H1 (cell line): Measurements from ENCODE around the gene MSI2. TPM values are rescaled to one million over a fixed set of nuclear protein-coding genes. Genes with fewer than 3 reads are reported as not detected.

ENCODE experiments used
- CTCF ChIA-PET: fragments of 300-600 bp; sonication (Branson Sonifier 250); formaldehyde crosslinking; loops from one replicate; lab custom pipeline; 2021; ENCODE audit not compliant: partially characterized antibody; lab: Charles Lee
- POLR2A ChIA-PET: fragments of 300-600 bp; sonication (Branson Sonifier 250); formaldehyde crosslinking; loops from one replicate; lab custom pipeline; 2021; ENCODE audit warnings: inconsistent platforms; ENCODE audit not compliant: partially characterized antibody; lab: Charles Lee
- DNase-seq, 2 experiments: peaks; one replicate each; pipeline versions ENCODE4 v3.0.0 to v3.0.0-alpha.2; 2010 to 2022; ENCODE audit warnings: low spot score in 2 of 2, low read depth in 1 of 2, mixed read lengths in 1 of 2
- FAIRE-seq: peaks from 2 replicates; lab custom pipeline; 2011; peaks lifted over from hg19 to GRCh38; lab: Jason Lieb, UNC
- H2AFZ ChIP-seq: 2 replicates; pipeline ENCODE4 v1.8.1; 2012; ENCODE audit warnings: low read length, inconsistent platforms
- H2AK5ac ChIP-seq: 2 replicates; pipeline ENCODE4 v1.6.1; 2013; ENCODE audit warnings: low read depth, low read length
- H2BK120ac ChIP-seq: replicated peaks from 2 replicates; pipeline ENCODE3; 2013; ENCODE audit warnings: low read depth, low read length, inconsistent platforms
- H2BK12ac ChIP-seq: 2 replicates; pipeline ENCODE4 v1.6.1; 2013; ENCODE audit warnings: low read depth, low read length
- H2BK15ac ChIP-seq: 2 replicates; pipeline ENCODE4 v1.6.1; 2013; ENCODE audit warnings: low read length
- H2BK20ac ChIP-seq: 2 replicates; pipeline ENCODE4 v1.6.1; 2013; ENCODE audit warnings: low read length
- H2BK5ac ChIP-seq: 2 replicates; pipeline ENCODE4 v1.6.1; 2013; ENCODE audit warnings: low read depth, low read length
- H3K14ac ChIP-seq: 2 replicates; pipeline ENCODE4 v1.6.1; 2013; ENCODE audit warnings: inconsistent platforms; ENCODE audit not compliant: insufficient read length
- H3K18ac ChIP-seq: 2 replicates; pipeline ENCODE4 v1.6.1; 2013; ENCODE audit warnings: low read length; ENCODE audit errors: extremely low read depth
- H3K23ac ChIP-seq: 2 replicates; pipeline ENCODE4 v1.6.1; 2013; ENCODE audit warnings: inconsistent platforms; ENCODE audit not compliant: insufficient read length
- H3K23me2 ChIP-seq: 2 replicates; pipeline ENCODE4 v1.6.1; 2013; ENCODE audit warnings: low read depth, low read length
- H3K27ac ChIP-seq: 2 replicates; pipeline ENCODE4 v1.6.1; 2011; ENCODE audit warnings: low read depth, low read length, inconsistent platforms
- H3K27me3 ChIP-seq, 4 experiments: replicated peaks in 1 of 4; 1 replicate in 1 of 4; 2 replicates in 3 of 4; pipeline versions ENCODE4 v1.6.1 to v1.8.1; 2011 to 2013; ENCODE audit warnings: low read length in 3 of 4, mild to moderate bottlenecking in 3 of 4, inconsistent platforms in 2 of 4, mixed read lengths in 2 of 4, moderate library complexity in 1 of 4; ENCODE audit not compliant: control insufficient read depth in 3 of 4, insufficient read depth in 3 of 4; ENCODE audit errors: extremely low read depth in 1 of 4
- H3K36me3 ChIP-seq, 4 experiments: 2 replicates each; pipeline versions ENCODE4 v1.6.1 to v1.8.1; 2011 to 2013; ENCODE audit warnings: mild to moderate bottlenecking in 4 of 4, low read length in 3 of 4, moderate library complexity in 2 of 4, control low read depth in 1 of 4, inconsistent platforms in 1 of 4; ENCODE audit not compliant: insufficient read depth in 4 of 4, control insufficient read depth in 2 of 4
- H3K4ac ChIP-seq: replicated peaks from 2 replicates; pipeline ENCODE3; 2013; ENCODE audit warnings: low read length, low read depth, mixed read lengths, inconsistent platforms; ENCODE audit not compliant: insufficient read length
- H3K4me1 ChIP-seq, 4 experiments: replicated peaks in 1 of 4; 1 replicate in 1 of 4; 2 replicates in 3 of 4; pipeline versions ENCODE4 v1.6.1 to v1.8.1; 2011 to 2013; ENCODE audit warnings: low read length in 3 of 4, inconsistent platforms in 2 of 4, mixed read lengths in 1 of 4; ENCODE audit not compliant: insufficient read depth in 4 of 4, control insufficient read depth in 3 of 4
- H3K4me2 ChIP-seq, 2 experiments: 2 replicates each; pipeline versions ENCODE4 v1.6.1 to v1.8.1; 2011 to 2013; ENCODE audit warnings: low read depth in 2 of 2, low read length in 2 of 2, control low read depth in 1 of 2, inconsistent platforms in 1 of 2, mild to moderate bottlenecking in 1 of 2; ENCODE audit not compliant: insufficient read depth in 1 of 2
- H3K4me3 ChIP-seq, 4 experiments: fragments of 200-600, 300-600 bp in 1 of 4; sonication (generic), shearing (Covaris generic), sonication (Bioruptor Twin) in 1 of 4; 2 replicates each; pipeline versions ENCODE4 v1.5.1 to v1.8.1; 2011 to 2016; ENCODE audit warnings: low read length in 4 of 4, low read depth in 3 of 4, control low read depth in 2 of 4, inconsistent platforms in 2 of 4, mild to moderate bottlenecking in 2 of 4, mixed read lengths in 1 of 4, moderate library complexity in 1 of 4; ENCODE audit not compliant: insufficient read depth in 2 of 4; ENCODE audit errors: extremely low read depth in 1 of 4
- H3K56ac ChIP-seq: replicated peaks from 2 replicates; pipeline ENCODE3; 2013; ENCODE audit warnings: low read depth, mild to moderate bottlenecking, mixed read lengths, low read length, inconsistent platforms; ENCODE audit not compliant: insufficient read length
- H3K79me1 ChIP-seq: 2 replicates; pipeline ENCODE4 v1.6.1; 2013; ENCODE audit warnings: low read depth, low read length, control low read depth
- H3K79me2 ChIP-seq, 2 experiments: 2 replicates each; pipeline versions ENCODE4 v1.6.1 to v1.8.1; 2012 to 2013; ENCODE audit warnings: low read length in 2 of 2, mild to moderate bottlenecking in 2 of 2, inconsistent platforms in 1 of 2; ENCODE audit not compliant: insufficient read depth in 2 of 2, control insufficient read depth in 1 of 2
- H3K9ac ChIP-seq, 4 experiments: replicated peaks in 1 of 4; 1 replicate in 1 of 4; 2 replicates in 3 of 4; pipeline versions ENCODE4 v1.6.1 to v1.8.1; 2011 to 2013; ENCODE audit warnings: low read depth in 3 of 4, low read length in 3 of 4, control low read depth in 2 of 4, mild to moderate bottlenecking in 2 of 4, moderate library complexity in 2 of 4, inconsistent platforms in 1 of 4; ENCODE audit errors: extremely low read depth in 1 of 4
- H3K9me3 ChIP-seq, 2 experiments: 2 replicates each; pipeline versions ENCODE4 v1.6.1 to v1.8.1; 2012 to 2013; ENCODE audit warnings: mild to moderate bottlenecking in 2 of 2, moderate library complexity in 2 of 2, control low read depth in 1 of 2, inconsistent platforms in 1 of 2, low read depth in 1 of 2, low read length in 1 of 2, mixed read lengths in 1 of 2; ENCODE audit not compliant: insufficient read depth in 2 of 2
- H4K20me1 ChIP-seq, 2 experiments: replicated peaks in 1 of 2; 2 replicates each; pipeline versions ENCODE3 to v1.8.1; 2011 to 2013; ENCODE audit warnings: inconsistent platforms in 2 of 2, low read length in 2 of 2, mild to moderate bottlenecking in 1 of 2; ENCODE audit not compliant: insufficient read depth in 2 of 2, control insufficient read depth in 1 of 2
- H4K5ac ChIP-seq: 2 replicates; pipeline ENCODE4 v1.6.1; 2013; ENCODE audit warnings: low read length, low read depth, mixed read lengths, inconsistent platforms; ENCODE audit not compliant: insufficient read length
- H4K8ac ChIP-seq: 2 replicates; pipeline ENCODE4 v1.8.0; 2013; ENCODE audit warnings: mild to moderate bottlenecking, moderate library complexity, low read length, inconsistent platforms; ENCODE audit not compliant: insufficient read depth; ENCODE audit errors: extremely low read depth
- H4K91ac ChIP-seq: replicated peaks from 2 replicates; pipeline ENCODE3; 2013; ENCODE audit warnings: low read length, mixed read lengths, inconsistent platforms; ENCODE audit not compliant: insufficient read length
- CHD2 ChIP-seq: IDR thresholded peaks from 2 replicates; pipeline ENCODE4 v1.6.1; 2012; ENCODE audit warnings: low read length, improper control_type of control experiment
- CREB1 ChIP-seq: IDR thresholded peaks from 2 replicates; pipeline ENCODE4 v1.6.1; 2012; ENCODE audit warnings: inconsistent platforms
- GABPA ChIP-seq: IDR thresholded peaks from 2 replicates; pipeline ENCODE4 v1.6.1; 2011; ENCODE audit warnings: mild to moderate bottlenecking, low read length, moderate library complexity, borderline replicate concordance; ENCODE audit not compliant: insufficient read depth
- MAFK ChIP-seq: IDR thresholded peaks from 2 replicates; pipeline ENCODE4 v1.6.1; 2012; ENCODE audit warnings: low read depth, mild to moderate bottlenecking, improper control_type of control experiment, low read length
- NRF1 ChIP-seq: IDR thresholded peaks from 2 replicates; pipeline ENCODE4 v1.6.1; 2011; ENCODE audit warnings: mild to moderate bottlenecking, low read depth, low read length, improper control_type of control experiment
- POLR2AphosphoS5 ChIP-seq: IDR thresholded peaks from 2 replicates; pipeline ENCODE4 v1.6.1; 2011; ENCODE audit warnings: low read depth, low read length
- SAP30 ChIP-seq: fragments of 300-600 bp; sonication (generic); IDR thresholded peaks from 2 replicates; pipeline ENCODE4 v1.7.1; 2012; ENCODE audit warnings: low read length, moderate library complexity, mild to moderate bottlenecking, inconsistent platforms; ENCODE audit not compliant: insufficient read depth, insufficient replicate concordance
- SP1 ChIP-seq: IDR thresholded peaks from 2 replicates; pipeline ENCODE4 v1.6.1; 2011; ENCODE audit warnings: low read depth, low read length
- SUZ12 ChIP-seq: fragments of 200-600 bp; sonication (generic); IDR thresholded peaks from 2 replicates; pipeline ENCODE4 v1.6.1; 2012; ENCODE audit warnings: mild to moderate bottlenecking, inconsistent platforms, low read length, moderate library complexity, mixed read lengths
- TCF12 ChIP-seq: IDR thresholded peaks from 2 replicates; pipeline ENCODE4 v1.6.1; 2011; ENCODE audit warnings: low read depth, mild to moderate bottlenecking, low read length
- TEAD4 ChIP-seq: IDR thresholded peaks from 2 replicates; pipeline ENCODE4 v1.6.1; 2012; ENCODE audit warnings: low read depth, low read length, inconsistent platforms, mixed read lengths
- WGBS, 2 experiments: shearing (Covaris generic) in 1 of 2; methylation state at CpG; one replicate each; pipeline versions ENCODE4 v1.1.6 to v1.1.7; 2013 to 2015; ENCODE audit warnings: low lambda C conversion rate in 2 of 2, mixed read lengths in 2 of 2, inconsistent platforms in 1 of 2, low coverage in 1 of 2, missing lambda C conversion rate in 1 of 2; ENCODE audit not compliant: insufficient replicate concordance in 2 of 2, insufficient coverage in 1 of 2, insufficient read length in 1 of 2; ENCODE audit errors: extremely low coverage in 1 of 2, missing lambda C conversion rate in 1 of 2; 5-methylcytosine and 5-hydroxymethylcytosine counted together
- polyA plus RNA-seq, 7 experiments: library from polyadenylated mRNA; depleted of rRNA in 3 of 7; stranded (reverse) in 5 of 7; unstranded in 2 of 7; fragments of >200 nt in 5 of 7; fragments of 200-250 nt in 2 of 7; gene quantifications; 1 replicate in 5 of 7; 2 replicates in 1 of 7; 4 replicates in 1 of 7; pipeline versions ENCODE4 v1.2.1 to v1.2.3, GENCODE V29; 2011 to 2013; ENCODE audit warnings: missing spikeins in 2 of 7, mixed read lengths in 2 of 7
- total RNA-seq: library from RNA; stranded (reverse); fragmentation: NEBNext Ultra II Directional; extraction: Animal tissue kit (Norgen Biotek cat#: 25700); gene quantifications from 2 replicates; pipeline ENCODE4 v1.2.1, GENCODE V29; 2021

Gene MSI2
- total and polyA plus RNA-seq, 2 of the 8 experiments (the other 6 are each of a cell fraction or from before 2014, with no cell fraction given) = 36.7 to 80.6 TPM

DNA sequence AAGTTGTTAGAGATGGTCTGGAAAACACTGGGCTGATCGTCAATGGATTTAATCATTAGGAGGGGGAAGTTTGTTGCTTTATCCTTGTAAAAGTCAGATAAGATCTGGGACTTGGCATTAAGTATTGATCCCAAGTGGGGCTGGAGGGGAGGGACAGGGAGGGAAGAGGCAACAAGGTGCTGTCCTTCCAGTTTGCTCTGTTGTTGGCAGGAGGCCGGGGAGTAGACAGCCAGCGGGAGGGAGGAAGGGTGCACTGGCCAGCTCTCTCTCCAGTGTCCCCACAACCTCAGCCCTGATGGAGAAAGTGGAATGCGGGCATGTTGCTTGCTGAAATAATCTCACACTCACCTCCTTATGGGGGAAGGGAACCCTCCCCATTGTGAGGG, 278.5 kb downstream of the MSI2 start:
- FAIRE-seq (no peak), DNase-seq (no peak)
- peaks cover 0 to 3% of the 10 kb centered on the region in 2 experiments for H4K20me1 ChIP-seq
- no peaks in the 10 kb centered on the region for H3K27me3 ChIP-seq
- H3K4ac ChIP-seq = peak overlapping the region; percentile 34
- TF ChIP-seq SP1 (no peak), SAP30 (no peak), CREB1 (no peak), POLR2AphosphoS5 (no peak), SUZ12 (no peak), GABPA (no peak), TCF12 (no peak), NRF1 (no peak), CHD2 (no peak), MAFK (no peak), TEAD4 (no peak)
- H3K23ac ChIP-seq = no peak overlapping the region
- no peak overlapping the region for H4K5ac ChIP-seq
- no peaks in the 10 kb centered on the region; the same call in 1 of the 2 replicates for H3K79me1 ChIP-seq
- H2AFZ ChIP-seq = no peak overlapping the region
- WGBS, 2 experiments = 75% methylated on average over 4 of the region's 4 CpGs; no CpG with 5 or more reads in 1 of the 2 experiments
- H2AK5ac ChIP-seq = no peak overlapping the region; the same call in 1 of the 2 replicates
- no peak overlapping the region for H2BK15ac ChIP-seq
- peaks cover 0 to 13% (median 5%) of the 10 kb centered on the region in 4 experiments; a peak in 3 of 7 replicates for H3K4me1 ChIP-seq
- CTCF ChIA-PET = interaction anchor here (0.5 to 9.7 kb wide), 4 partner anchors 9 to 285 kb away, joined by 3 to 98 read pairs (median 4); no protein-coding TSS in a partner anchor
- H3K18ac ChIP-seq = no peak overlapping the region
- H3K9me3 ChIP-seq = no peaks in the 10 kb centered on the region
- POLR2A ChIA-PET = no interaction called here
- H3K36me3 ChIP-seq = no peaks in the 10 kb centered on the region
- H2BK5ac ChIP-seq = no peak overlapping the region
- no peak overlapping the region for H3K4me2 ChIP-seq
- no peak overlapping the region for H3K56ac ChIP-seq
- H3K9ac ChIP-seq = no peak overlapping the region
- no peak overlapping the region for H4K91ac ChIP-seq
- no peak overlapping the region for H2BK12ac ChIP-seq
- H2BK120ac ChIP-seq = no peak overlapping the region
- H3K4me3 ChIP-seq = no peak overlapping the region
- no peaks in the 10 kb centered on the region for H3K23me2 ChIP-seq
- H3K27ac ChIP-seq = no peak overlapping the region
- no peaks in the 10 kb centered on the region; a peak in 1 of 4 replicates for H3K79me2 ChIP-seq
- H4K8ac ChIP-seq = peak overlapping the region; percentile 39; the same call in 1 of the 2 replicates
- no peak overlapping the region for H3K14ac ChIP-seq
- H2BK20ac ChIP-seq = no peak overlapping the region
